ENCODE data around the gene SFMBT2.
"Not testable (repeated sequence)": the region's sequence is repeated elsewhere in the genome, so short reads cannot be mapped to it uniquely, and the experiment has no call there.

SFMBT2 gene

DNA sequence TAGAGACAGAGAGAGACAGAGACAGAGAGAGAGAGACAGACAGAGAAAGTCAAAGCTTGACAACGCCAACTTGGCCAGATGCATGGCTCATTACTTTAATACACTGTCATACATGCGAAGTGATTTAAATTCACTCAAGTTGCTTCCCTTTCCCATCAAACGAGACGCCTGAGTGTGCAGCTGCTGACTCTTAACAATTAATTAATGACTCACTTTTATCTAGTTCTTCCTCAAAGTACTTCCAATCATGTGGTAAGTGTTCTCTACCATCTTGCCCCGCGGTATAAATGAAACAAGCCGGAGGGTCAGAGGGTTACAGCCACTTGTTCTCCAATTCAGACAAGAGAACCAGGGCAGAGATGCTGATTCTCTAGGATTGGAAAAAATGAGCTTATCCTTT is 90.8 kb downstream of the SFMBT2 start:
- DNase-seq (ENCODE audit: low spot score): peak; percentile 12

DNA sequence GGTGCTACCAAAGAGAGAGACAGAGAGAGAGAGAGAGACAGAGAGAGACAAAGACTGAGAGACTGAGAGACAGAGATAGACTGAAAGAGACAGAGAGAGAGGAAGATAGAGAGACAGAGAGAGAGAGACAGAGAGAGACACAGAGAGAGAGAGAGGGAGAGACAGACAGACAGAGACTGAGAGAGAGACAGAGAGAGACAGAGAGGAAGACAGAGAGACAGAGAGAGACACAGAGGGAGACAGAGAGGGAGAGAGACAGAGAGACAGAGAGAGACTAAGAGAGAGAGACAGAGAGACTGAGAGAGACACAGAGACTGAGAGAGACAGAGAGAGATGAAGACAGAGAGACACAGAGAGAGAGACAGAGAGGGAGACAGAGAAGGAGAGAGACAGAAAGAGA is 91.2 kb downstream of the SFMBT2 start:
- DNase-seq (ENCODE audit: low spot score): no peak

DNA sequence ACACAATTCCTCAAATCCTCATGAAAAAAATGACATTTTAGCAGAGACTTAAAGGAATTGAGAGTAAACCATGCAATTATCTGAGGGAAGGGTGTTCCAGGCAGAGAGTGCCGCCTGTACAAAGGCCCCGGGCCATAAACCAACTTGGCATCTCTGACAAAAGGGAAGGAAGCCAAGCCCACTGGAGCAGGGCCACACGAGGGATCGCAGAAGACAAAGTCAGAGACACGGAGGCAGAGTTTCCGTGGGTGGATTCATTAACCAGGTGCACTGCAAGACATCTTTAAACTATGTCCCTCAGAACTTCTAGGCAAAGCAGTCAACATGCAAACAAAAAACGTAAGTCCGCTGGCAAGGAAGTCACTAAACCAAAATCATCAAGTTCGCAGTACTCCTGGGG is 92.0 kb downstream of the SFMBT2 start:
- no peak for DNase-seq (ENCODE audit: low spot score)

- DNase-seq (ENCODE audit: low spot score): no peak
Measured at GRCh38 chr10:7317786-7318446, 92.9 kb downstream of the SFMBT2 start.

GRCh38 chr10:7316839-7317238 is 94.0 kb downstream of the SFMBT2 start:
- DNase-seq (ENCODE audit: low spot score): no peak

DNA sequence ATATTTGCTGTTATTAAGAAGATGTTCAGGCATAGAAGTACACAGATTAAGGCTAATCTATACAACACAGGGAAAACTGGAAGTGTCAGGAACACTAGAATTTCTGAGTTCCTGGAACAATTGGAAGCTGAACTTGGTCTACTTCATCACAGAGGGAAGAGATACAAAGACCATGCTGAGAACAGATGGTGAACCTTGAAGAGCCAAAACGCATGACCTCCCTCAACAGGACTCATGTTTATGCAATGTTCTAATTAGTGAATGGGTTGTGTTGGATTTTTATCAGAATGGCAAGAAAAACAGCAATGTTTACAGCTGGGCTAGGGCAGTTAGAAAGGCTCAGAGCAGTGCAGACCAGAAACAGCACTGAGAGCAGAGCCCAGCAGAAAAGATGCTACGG is 94.9 kb downstream of the SFMBT2 start:
- DNase-seq (ENCODE audit: low spot score): no peak

DNA sequence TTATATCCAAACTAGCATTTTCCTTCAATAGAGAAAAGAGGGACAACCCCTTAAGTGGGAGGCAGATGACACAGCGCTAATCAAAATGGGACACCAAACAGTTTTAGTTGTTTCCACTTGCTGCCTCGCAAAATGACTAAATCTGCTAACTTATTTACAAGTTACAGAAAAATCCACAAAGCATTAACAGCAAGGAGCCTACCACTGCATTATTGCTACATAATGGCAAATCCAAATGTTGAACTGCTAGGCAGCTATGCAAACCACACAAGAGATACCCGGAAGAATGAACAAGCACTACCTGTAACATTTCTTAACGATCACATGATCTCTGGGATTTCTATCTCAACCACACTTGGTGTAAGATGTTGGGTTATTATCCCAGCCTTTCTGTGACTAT is 96.7 kb downstream of the SFMBT2 start:
- peak; percentile 12 for DNase-seq (ENCODE audit: low spot score)

DNA sequence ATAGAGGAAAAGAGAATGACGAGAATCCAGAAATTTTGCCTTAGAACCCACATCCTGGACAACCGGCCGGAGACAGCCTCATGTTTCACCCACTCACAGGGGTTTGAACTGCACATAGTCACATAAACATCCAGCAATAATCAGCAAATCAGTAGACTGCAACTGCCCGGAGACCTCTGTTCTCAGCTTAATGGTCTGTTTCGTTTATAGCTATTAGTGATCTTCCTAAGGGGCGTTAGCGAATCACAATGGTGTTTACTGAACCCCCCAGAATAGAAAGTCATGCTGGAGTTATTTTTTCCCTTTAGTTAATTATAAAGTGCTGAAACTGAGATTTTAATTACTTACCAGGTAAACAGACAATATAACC is 98.4 kb downstream of the SFMBT2 start:
- DNase-seq (ENCODE audit: low spot score): no peak

- DNase-seq (ENCODE audit: low spot score): not testable (repeated sequence)
Measured at GRCh38 chr10:7311850-7312487, 98.9 kb downstream of the SFMBT2 start.

- DNase-seq (ENCODE audit: low spot score): peak; percentile 64
Measured at GRCh38 chr10:7311218-7311849, 99.5 kb downstream of the SFMBT2 start.

DNA sequence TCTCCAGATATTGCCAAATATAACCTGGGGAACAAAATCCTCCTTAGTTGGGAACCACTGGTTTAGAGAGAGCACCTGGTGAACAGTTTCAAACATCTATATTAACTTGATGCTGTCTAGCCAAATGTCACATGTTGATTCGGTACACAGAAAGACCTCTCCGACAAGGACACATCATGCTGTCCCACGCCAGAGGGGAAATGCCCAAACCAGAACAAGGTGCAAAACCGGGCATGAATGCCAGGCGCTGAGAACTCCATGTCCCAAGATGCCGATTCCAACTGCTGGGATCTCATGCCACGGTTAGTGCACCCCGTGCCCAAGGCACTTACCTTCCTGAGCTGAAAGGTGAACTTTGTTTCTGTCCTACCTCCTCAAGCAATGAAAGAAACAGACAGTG is 100.8 kb downstream of the SFMBT2 start:
- no peak for DNase-seq (ENCODE audit: low spot score)

DNA sequence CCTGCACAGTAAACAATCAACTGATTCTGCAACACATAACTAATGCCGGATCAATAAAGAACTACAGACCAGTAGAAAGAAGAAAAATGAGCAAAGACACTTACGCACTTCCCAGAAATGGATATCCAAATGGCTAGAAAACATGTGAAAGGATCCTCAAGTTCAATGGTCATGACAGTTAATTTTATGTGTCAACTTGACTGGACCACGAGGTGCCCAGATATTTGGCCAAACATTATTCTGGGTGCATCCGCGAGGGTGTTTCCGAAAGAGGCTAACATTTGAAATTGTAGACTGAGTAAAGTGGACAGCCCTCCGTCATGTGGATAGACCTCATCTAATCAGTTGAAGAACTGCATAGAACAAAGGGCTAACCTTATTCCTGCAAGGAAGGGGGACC is 102.0 kb downstream of the SFMBT2 start:
- no peak for DNase-seq (ENCODE audit: low spot score)

- DNase-seq (ENCODE audit: low spot score): no peak
Measured at GRCh38 chr10:7306616-7307015, 104.2 kb downstream of the SFMBT2 start.

DNA sequence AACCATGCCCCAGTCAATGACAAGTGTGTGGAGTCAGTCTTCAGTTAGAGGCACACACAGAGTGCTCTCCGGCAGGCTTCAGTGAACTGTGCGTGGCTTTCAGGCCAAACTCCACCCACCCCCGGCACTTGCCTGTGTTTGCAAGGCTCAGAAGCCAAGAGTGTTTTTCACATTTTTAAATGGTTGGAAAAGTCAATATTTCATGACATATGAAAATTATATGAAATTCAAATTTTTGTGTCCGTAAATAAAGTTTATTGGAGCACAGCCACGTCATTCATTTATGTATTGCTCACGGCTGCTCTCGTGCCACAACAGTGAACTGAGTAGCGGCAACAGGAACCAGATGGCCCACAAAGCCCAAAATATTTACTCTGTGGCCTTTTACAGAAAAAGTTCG is 104.7 kb downstream of the SFMBT2 start:
- DNase-seq (ENCODE audit: low spot score): no peak

GRCh38 chr10:7305053-7305452 is 105.8 kb downstream of the SFMBT2 start:
- no peak for DNase-seq (ENCODE audit: low spot score)

GRCh38 chr10:7304110-7304509 is 106.7 kb downstream of the SFMBT2 start:
- no peak for DNase-seq (ENCODE audit: low spot score)

DNA sequence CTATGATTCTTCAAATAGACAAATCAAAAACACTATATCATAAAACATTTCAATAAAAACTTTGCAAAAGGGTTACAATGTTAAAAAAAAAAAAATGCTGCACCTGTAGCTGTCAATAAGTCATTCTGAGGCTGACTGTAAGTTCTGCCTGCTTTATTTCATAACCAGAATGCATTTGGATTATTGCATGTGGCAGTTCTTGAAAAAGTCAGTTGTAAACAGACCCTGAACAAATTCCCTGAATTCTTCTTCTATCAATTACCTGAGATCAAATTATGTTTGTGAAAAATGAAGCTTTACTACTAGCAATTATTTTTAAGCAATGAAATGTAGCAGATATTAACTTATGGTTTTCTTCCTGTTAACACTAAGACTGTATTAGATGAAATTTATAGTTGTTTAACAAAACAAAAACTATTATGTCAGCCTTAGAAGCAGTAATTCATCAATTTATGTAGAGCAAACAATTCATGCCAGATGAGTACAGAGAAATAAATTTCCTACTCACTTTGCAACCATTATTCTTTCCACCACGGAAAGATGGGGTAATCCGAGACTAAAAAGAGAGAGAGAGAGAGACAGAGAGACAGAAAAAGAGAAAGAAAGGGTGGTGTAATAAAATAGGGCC is 107.8 kb downstream of the SFMBT2 start:
- no peak for DNase-seq (ENCODE audit: low spot score)

DNA sequence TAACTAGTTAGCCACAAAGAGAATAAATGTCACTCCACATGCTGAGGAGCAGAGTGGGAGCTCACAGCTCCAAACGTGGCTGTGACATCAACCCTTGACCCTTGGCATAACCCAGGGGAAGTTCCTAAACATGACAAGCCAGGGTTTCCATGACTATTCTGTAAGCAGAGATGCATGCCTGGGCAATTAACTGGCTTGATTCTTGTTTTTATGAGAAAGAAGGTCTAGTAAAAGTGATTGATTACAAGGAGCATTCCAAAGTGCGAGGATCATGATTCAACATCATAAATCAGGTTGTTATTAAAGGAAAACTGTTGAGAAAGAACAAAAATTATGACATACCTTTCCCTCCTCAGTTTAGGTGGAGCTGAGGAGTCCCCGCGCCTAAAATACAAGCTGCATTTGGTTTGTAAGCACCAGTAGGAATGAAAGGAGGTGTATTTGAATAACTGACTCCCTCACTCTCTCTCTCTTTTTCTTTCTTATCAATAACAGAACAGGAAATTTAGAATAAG is 108.4 kb downstream of the SFMBT2 start:
- peak; percentile 17 for DNase-seq (ENCODE audit: low spot score)

DNA sequence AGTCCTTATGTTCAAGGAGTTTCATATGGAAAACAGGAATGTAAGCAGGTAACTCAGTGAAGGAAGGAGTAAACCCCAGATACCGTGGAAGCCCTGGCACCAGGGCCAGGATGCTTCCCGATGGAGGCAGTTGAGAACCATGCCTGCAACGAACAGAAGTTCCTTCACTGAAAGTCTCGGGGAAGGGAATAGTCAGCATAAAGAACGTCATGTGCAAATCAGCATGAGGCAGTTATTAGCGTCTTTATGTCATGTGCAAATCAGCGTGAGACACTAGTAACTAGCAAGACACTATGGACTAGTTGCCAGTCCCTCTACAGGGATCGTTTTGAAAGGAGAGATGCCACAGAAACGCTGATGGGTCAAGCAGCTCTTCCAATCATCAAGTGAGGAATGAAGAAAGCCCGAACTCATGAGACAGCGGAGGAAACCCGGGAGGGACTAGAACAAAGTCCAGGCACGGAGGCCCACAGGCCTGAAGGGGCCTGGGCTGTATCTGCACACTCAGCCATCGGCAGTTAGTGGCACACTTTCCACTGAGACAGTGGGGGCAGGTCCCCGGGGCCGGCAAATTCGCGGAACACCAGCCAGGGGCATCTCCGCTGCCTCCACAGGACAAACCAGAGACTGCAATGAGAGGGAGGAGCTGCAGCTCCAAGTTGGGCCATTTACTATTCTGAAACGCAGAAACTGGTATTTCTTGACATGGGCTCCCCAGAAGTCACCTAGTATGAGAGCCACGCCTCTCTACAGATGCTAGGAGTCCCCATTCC is 109.6 kb downstream of the SFMBT2 start:
- DNase-seq (ENCODE audit: low spot score): no peak

DNA sequence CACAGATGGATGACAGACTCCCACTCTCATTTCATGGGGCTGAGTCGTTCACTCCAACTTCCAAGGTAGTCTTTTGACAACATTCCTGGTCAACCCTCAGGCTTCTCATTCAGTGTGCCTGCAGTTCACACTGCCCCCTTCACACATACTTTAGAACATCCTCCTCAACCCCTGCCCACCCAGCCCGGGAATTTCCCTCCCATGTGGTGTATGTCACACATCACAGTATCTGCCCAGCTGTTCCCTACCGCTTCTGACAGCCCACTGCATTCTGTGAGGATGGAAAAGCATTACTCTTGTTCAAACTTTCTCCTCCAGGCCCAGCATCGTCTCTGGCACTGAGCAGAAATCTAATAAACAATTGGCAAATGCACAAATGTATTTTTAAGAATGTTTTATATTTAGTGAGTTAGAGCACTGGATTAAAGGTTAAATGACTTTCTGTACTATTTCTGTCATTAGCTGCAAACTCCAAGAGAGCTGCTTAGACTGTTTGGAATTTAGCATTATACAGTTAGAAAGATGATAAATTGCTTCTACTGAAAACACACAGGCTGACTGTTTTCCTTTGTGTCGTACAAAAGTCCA is 110.4 kb downstream of the SFMBT2 start:
- peak; percentile 78 for DNase-seq (ENCODE audit: low spot score)

DNA sequence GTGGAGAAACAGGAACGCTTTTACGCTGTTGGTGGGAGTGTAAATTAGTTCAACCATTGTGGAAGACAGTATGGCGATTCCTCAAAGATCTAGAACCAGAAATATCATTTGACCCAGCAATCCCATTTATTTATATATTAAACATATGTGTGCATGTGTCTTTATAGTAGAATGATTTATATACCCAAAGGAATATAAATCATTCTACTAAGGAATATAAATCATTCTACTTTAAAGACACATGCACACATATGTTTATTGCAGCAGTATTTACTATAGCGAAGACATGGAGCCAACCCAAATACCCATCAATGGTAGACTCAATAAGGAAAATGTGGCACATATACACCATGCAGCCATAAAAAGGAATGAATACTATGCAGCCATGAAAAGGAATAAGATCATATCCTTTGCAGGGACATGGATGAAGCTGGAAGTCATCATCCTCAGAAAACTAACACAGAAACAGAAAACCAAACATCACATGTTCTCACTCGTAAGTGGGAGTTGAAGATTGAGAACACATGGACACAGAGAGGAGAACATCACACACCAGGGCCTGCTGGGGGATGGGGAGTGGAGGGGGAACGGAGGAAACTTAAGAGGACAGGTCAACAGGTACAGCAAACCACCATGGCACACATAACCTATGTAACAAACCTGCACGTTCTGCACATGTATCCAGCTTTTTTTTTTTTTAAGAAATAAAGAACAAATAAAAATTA is 111.1 kb downstream of the SFMBT2 start:
- DNase-seq (ENCODE audit: low spot score): not testable (repeated sequence)
